NCI-H2107 treated with DMSO at 0.1 percent for 48 hours (cell line): Measurements from ENCODE around the gene KLC1.
"Not testable (repeated sequence)": the region's sequence is repeated elsewhere in the genome, so short reads cannot be mapped to it uniquely, and the experiment has no call there.

ENCODE experiments used
- DNase-seq: peaks from one replicate; lab custom pipeline; 2025; ENCODE audit not compliant: unreplicated experiment; lab: John Stamatoyannopoulos, UW

Gene KLC1

DNA sequence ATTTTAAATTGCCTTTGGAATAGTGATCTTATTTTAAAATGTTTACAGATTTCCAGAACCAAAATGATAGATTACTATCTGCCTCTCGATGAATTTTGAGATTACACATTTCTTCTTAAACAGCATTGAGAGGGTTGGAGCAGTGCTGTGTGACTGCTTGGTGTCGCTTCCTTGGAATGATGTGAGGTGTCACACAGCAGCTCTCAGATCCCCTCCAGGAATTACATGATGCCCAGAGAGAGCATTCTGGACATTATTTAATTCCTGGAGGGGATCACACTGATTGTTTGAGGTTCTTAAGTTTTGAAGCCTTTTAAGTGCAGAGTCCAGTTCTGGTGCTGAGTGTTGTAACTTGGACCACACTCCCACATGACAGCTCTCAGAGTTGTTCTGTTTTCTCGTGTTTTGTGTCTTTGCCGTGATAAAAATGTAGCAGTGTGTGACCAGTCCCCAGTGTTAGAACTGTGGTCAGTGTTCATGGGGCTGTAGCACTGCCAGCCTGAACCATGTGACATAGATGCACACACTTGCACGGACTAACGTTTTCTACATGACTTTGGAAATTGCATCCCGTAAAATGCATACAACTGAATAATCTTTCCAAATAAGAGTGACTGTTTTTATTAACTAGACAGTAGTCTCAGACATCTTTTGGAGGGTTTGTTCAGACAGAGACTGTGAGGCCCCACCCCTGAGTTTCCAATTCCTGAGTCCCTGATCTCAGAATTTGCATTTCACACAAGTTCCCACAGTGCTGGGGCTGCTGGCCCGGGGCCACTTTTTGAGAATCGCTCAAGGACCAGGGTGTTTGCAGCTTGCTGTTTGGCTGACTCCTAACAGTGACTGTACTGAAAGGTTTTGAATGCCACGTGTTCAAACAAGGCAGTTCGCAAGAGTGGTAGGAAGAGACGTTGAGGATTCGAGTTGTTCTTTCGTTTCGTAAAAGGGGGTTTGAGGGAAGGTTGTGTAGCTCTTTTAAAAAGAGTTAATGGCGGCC lies 60.2 kb downstream of the KLC1 start:
- no peak for DNase-seq

DNA sequence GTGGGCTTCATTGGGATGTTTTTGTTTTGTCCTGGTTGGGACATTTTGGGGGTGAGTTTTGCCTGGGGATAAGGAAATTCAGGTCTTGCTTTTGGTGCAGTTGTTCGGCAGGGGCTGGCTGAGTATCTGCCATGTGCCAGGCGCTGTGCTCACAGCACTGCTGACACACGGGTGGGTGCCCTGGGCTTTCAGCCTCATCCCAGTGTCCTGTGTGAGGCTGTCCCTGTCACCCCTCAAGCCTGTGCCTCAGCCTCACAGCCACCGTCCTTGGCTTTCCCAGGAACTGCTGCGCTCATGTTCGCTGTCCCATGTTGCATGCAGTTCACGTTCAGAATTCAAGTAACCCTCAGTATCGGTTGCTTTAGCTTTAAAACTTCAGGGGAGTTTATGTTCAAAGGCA lies 61.3 kb downstream of the KLC1 start:
- no peak for DNase-seq

DNA sequence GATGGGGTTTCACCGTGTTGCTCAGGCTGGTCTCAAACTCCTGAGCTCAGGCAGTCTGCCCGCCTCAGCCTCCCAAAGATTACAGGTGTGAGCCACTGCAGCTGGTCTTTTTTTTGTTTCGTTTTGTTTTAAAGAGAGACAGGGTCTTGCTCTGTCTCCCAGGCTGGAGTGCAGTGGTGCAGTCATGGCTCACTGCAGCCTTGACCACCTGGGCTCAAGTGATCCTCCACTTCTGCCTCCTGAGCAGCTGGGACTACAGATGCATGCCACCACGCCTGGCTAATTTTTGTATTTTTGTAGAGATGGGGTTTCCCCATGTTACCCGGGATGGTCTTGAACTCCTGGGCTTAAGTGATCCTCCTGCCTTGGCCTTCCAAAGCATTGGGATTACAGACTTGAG lies 62.6 kb downstream of the KLC1 start:
- DNase-seq = not testable (repeated sequence)

GRCh38 chr14:103692159-103692558 lies 63.1 kb downstream of the KLC1 start:
- no peak for DNase-seq

DNA sequence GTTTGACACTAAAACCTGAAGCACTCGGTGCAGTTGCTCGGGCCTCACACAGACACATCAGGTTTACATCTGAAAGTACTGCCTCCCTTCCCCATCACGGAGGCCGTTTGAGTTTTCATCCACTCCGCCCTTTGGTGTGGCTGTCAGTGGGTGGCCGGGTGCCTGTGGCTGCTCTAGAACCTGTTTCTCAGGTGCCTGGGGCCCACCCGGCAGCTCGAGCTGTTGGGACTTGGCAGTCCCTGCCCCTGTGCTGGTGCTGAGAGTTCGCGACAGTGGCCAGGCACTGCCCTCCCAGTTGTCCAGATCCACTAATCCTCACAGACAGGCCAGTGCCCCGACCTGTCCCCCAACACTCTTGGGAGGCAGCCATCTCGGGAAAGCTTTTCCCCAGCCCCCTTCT lies 63.9 kb downstream of the KLC1 start:
- no peak for DNase-seq

DNA sequence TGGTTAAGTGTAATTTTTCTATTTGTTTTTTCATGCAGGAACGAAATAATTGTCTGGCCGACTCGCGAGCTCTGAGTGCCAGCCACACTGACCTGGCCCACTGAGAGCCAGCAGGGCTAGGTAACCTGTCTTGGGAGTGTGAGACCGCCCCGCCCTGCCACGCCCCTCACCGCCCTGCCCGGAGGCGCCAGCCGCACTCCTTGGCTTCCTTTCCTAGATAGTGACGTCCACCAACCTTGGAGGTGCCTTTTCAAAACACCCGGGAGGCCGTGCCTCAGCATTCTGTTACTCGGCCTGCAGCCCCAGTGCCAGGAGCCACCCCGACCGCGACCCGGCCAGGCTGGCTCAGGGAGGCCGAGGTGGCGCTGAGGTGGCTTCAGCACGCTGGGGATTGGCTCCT lies 64.5 kb downstream of the KLC1 start:
- DNase-seq = no peak

DNA sequence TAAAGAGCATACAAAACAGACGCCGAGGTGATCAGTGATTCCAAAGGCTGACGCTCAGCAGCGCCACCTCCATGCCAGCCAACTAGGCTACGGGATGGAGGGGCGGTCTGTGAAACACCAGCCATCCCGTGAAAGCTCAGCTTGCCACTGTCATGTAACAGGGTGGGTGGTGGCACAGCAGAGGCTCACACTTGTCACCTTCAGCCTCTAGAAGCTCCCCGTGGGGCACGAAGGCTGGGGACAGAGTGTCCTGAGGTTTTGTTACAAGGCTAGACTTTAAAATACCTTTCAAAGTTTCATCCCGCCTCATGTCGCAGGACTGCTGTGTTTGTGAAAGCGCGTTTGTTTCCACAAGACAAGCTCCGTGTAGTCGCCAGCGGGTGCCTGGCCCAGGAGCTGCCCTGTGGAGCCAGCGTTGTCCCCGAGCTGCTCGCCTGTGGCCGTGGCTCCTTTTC lies 65.6 kb downstream of the KLC1 start:
- no peak for DNase-seq

DNA sequence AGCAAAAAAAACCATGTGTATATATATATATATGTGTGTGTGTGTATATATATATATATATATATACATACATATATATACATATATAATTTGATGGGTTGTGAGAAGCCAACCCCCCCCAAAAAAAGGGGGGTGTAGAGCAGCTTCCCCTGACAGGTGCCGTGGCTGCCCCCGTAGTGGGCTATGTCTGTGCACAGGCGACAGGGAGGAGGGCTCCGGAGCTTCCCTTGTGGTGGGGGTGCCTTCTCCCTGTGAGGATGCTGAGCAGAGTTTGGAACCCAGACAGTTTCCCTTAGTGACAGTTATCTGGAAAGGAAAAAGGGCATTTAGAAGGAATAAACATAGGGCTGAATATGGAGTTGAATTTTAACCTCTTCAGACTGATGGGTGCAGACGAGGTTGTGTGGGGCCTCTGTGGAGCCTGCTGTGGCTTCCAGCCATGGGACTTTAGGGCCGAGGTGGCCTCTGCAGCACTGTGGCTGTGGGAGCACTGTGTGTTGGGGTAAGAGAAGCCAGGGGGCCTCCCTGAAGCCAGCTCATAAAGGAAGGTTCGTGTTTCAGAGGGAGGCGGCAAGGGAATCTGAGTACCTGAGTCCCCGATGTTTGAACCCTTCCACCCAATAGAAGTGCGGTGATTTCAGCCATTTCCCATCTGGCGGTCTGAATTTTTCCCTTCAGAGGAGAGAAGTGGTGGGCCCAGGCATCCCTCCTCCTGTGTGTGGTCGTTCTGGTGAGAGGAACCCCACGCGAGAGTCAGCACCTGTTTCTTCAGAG lies 66.5 kb downstream of the KLC1 start:
- peak; percentile 46 for DNase-seq

GRCh38 chr14:103696070-103696402 lies 67.0 kb downstream of the KLC1 start:
- peak; percentile 56 for DNase-seq

DNA sequence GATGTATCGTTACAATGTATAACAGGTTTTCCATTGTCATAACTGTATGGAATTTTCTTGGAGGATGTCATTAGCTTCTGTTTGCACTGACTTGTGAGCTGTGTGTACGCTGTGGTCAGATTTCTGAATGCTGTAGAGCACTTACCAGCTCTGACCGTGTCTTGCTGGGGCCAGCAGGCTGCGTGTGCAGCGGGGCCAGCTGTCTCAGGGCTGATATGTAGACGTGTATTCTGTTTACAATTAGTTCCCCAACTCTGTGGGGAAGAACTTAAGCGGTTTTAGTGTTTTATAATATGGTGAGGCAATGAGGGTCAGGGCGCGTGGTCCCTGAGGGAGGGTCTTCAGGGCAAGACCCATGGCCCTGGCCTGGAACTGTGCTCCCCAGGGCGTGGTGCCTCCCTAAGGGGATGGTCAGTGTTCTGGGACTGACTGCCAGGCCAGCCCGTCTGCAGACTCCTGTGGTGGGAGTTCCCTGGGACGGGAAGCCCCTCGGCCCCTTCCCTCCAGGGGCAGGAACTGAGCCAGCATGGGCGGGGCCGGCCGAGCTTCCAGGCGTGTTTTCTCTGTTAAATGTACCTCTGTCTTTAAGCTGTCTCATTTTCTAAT lies 67.6 kb downstream of the KLC1 start:
- peak; percentile 76 for DNase-seq

DNA sequence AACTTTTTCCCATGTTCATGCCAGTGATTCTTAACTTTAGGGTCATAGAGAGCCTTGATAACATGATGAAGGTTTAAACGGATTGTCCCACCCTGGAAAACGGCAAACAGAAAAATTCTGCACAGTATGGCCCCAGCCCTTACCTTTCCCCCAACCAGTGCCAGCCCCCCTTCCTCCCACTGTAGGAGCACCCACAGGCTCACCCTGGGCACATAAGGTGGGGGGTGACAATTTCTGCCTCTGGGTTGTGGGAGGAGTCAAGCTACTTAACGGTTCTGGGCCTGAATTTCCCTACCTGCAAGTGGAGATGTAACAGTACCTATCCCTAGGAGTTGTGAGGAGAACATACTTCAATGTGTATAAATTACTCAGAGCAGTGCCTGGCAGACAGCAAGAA lies 68.2 kb downstream of the KLC1 start:
- DNase-seq = no peak

DNA sequence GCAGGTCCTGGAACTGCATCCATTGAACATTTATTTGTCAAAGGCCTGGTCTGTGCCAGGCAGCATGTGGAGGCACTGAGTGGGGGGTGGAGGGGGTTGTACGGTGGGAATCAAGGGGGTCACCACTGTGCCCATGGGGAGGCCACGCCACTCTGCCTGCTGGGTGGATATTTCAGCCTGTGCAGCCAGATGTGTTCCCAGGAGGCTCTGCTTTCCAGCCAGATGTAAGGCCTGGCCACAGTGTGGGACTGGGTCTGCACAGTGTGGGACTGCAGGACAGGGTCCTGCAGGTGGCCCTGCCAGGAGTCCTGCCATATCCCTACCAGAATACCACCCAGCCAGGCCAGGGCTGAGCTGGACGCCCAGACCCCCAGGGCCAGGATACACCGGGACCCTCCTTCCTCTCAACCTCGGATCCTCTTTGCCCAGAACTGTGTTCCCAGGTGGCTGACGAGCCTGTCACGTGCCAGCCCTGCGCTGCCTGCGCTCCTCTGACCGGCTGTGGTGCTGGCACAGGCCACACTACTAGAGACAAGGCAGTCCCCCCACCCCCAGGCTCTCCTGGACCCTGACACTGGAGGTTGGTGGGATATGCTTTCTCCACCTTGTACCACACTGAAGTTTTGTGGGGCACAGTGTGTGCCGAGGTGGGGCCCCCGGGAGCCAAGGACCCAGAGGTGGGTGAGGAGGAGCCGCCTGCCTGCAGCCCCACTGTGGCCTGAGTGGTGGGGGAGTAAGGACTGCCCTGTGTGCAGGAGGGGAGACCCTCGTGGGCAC lies 68.8 kb downstream of the KLC1 start:
- DNase-seq = no peak

- DNase-seq = no peak
These were observed 69.6 kb downstream of the KLC1 start for GRCh38 chr14:103698380-103699260.

- no peak for DNase-seq
These were observed 70.2 kb downstream of the KLC1 start for GRCh38 chr14:103699261-103699661.

DNA sequence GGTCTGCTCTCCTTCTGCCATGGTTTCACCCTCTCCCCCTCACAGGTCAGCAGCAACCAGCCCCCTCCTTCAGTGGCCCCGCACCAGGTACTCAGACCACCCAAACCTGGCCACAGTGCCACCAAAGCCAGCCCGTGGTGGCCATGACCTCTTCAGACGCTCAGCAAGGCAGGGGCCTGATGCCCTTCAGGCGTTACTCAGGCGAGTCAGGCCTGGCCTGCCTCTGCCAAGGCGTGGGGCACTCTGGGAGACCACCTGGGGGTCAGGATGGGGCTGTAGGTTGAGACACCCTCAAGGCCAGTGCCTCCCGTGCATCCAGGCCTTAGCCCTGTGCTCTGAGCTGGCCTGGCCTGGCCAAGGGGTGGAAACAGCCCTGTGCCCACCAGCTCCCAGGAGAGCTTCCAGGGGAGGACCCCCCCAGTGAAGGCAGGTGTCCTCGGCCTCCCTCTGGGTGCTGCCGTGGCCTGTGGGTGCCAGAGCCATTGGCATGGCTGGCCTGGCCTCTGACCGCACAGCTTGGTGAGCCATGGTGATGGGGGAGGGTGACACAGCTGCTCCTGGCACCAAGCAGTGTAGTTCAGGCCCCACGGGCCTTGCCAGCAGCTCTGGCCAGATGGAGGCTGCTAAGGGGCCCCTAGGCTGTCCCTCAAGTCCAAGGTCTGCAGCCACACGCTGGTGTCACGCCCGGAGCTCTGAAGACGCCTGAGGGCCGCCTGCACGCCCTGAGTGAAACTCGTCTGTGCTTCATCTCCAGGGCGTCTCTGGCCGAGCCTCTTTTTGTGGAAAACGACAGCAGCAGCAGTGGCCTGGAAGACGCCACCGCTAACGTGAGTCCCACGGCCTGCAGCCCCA lies 71.1 kb downstream of the KLC1 start:
- no peak for DNase-seq

GRCh38 chr14:103700753-103701490 lies 71.9 kb downstream of the KLC1 start:
- no peak for DNase-seq

- DNase-seq = no peak
These were observed 73.1 kb downstream of the KLC1 start for GRCh38 chr14:103702095-103702494.
